Chondrocyte (in vitro differentiated cells): ENCODE results near the gene CIDEA. TPM values are rescaled to one million over a fixed set of nuclear protein-coding genes. Genes with fewer than 3 reads are reported as not detected.
A peak's percentile ranks its signal among the peaks of the same experiment; 100 is the strongest.

Experiments
- DNase-seq: peaks from one replicate; pipeline ENCODE4 v3.0.0; 2021; ENCODE audit warnings: mixed read lengths, low spot score
- H3K27ac Mint-ChIP-seq: one replicate; pipeline ENCODE4 v1.8.0; 2021; ENCODE audit warnings: mild to moderate bottlenecking, moderate library complexity, mixed read lengths; ENCODE audit not compliant: unreplicated experiment
- H3K27me3 Mint-ChIP-seq: 2 replicates; pipeline ENCODE4 v1.8.0; 2021; ENCODE audit warnings: low read depth, mixed read lengths
- H3K36me3 Mint-ChIP-seq: 2 replicates; pipeline ENCODE4 v1.8.0; 2021; ENCODE audit warnings: low read depth, mixed read lengths
- H3K4me1 Mint-ChIP-seq: 2 replicates; pipeline ENCODE4 v1.8.0; 2021; ENCODE audit warnings: low read depth, mild to moderate bottlenecking, mixed read lengths
- H3K4me3 Mint-ChIP-seq: one replicate; pipeline ENCODE4 v1.8.0; 2021; ENCODE audit warnings: mild to moderate bottlenecking, moderate library complexity, mixed read lengths; ENCODE audit not compliant: unreplicated experiment
- H3K9me3 Mint-ChIP-seq: 2 replicates; pipeline ENCODE4 v1.8.0; 2021; ENCODE audit warnings: low read depth, mixed read lengths
- total RNA-seq: library from RNA; stranded (reverse); gene quantifications from 3 replicates; pipeline ENCODE4 v1.2.1, GENCODE V29; 2021
- TF ChIP-seq, protein P1 (sequence below): fragments of 200-600 bp; sonication (generic); IDR thresholded peaks from 2 replicates; pipeline ENCODE4 v1.5.0; 2021; ENCODE audit warnings: antibody characterized with exemption, mild to moderate bottlenecking, moderate library complexity

The CIDEA gene
- total RNA-seq, 1 donor from 2014 or later = not detected

DNA sequence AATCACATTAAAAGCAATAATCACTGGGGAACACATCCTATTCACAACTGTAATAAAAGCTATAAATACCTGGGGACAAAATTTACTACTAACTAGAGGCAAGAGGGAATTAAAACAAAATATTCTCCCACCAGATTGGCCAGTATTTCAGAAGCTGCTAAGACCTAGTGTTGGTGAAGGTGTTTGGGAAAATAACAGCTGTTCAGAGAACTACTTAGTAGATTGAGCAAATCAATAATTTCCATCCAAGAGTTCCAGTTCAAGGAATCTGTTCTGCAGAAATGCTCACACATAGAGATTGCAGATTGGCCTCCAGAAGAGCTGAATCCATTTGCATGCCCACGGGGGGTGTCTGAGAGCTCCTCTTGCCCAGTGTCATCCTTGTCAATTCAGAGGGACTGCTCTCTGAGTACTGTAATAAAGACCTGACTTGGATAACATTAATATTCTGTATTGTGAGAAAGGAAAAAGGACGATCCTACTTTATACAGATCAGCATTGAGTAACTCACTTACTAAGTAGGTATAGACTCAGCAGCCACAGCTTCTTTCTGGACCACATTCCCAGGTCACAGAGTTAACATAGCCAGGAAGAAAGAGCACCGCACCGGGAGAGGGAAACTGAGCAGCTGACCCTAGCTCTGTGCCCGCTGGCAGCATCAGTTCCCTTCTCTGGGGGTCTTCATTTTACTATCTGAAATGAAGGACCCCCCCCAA is 59.5 kb downstream of the CIDEA start:
- Mint-ChIP-seq H3K36me3 (peaks cover 46% of the 10 kb centered on the region), H3K9me3 (peaks cover 3% of the 10 kb centered on the region), H3K27ac (peak overlapping the region; percentile 69), H3K4me3 (no peak overlapping the region), H3K4me1 (peaks cover 79% of the 10 kb centered on the region), H3K27me3 (no peaks in the 10 kb centered on the region)
- no peak for DNase-seq
- TF ChIP-seq, protein P1, sequence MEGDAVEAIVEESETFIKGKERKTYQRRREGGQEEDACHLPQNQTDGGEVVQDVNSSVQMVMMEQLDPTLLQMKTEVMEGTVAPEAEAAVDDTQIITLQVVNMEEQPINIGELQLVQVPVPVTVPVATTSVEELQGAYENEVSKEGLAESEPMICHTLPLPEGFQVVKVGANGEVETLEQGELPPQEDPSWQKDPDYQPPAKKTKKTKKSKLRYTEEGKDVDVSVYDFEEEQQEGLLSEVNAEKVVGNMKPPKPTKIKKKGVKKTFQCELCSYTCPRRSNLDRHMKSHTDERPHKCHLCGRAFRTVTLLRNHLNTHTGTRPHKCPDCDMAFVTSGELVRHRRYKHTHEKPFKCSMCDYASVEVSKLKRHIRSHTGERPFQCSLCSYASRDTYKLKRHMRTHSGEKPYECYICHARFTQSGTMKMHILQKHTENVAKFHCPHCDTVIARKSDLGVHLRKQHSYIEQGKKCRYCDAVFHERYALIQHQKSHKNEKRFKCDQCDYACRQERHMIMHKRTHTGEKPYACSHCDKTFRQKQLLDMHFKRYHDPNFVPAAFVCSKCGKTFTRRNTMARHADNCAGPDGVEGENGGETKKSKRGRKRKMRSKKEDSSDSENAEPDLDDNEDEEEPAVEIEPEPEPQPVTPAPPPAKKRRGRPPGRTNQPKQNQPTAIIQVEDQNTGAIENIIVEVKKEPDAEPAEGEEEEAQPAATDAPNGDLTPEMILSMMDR = no peak

DNA sequence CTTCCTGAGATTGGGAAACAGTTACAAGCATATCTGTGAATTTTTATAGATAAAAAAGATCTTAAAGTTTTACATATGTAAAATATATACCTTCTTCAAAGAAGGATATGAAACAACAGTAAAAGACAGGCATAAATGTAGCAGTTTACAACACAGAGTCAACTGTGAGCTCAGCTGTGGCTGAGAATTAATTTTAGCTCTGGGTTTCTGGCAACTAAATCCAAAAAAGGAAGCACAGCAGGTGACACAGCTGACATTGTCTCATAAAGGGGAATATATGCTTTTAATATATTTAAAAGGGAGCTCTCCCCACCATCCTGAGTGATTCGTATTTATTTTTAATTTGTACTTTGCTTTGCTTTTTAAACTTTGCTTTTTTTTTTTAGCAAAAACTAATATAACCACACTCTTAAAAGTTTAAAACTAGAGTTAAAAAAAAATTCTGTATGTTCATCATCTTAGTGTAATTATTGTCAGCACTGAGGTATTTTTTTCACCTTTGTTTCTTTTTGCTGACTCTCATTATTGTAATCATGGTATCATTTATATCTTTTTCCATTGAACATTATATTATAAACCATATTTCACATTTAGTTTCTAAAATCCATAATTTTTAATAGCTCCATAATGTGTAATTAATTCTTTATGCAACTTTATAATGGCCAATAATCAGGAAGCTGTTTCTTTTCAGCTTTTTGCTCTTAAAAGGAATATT is 60.6 kb downstream of the CIDEA start:
- Mint-ChIP-seq H3K27me3 (no peaks in the 10 kb centered on the region), H3K9me3 (peaks cover 3% of the 10 kb centered on the region), H3K27ac (peak overlapping the region; percentile 76), H3K36me3 (peaks cover 44% of the 10 kb centered on the region), H3K4me1 (peaks cover 75% of the 10 kb centered on the region), H3K4me3 (no peak overlapping the region)
- no peak for DNase-seq
- TF ChIP-seq, protein P1 = no peak

DNA sequence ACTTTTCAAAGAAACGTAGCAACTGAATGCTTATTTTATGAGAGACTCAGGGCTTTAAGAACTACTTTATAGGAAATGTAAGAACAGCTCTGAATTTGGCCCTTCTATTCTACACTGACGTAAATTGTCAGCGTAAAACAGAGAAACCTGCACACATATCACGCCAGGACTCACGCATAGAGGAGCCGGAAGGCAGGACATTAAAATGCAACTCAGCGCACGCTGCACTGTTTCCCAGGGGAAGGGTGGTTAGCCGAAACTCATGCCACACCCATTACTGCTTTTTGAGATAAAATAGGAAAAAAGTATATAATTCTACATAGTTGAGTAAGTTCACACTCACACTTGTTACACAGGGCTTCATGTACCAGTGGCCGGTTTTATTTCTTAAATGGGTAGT is 61.3 kb downstream of the CIDEA start:
- H3K4me1 Mint-ChIP-seq = peaks cover 70% of the 10 kb centered on the region
- H3K9me3 Mint-ChIP-seq = peaks cover 3% of the 10 kb centered on the region
- no peak overlapping the region for H3K4me3 Mint-ChIP-seq
- DNase-seq = no peak
- TF ChIP-seq, protein P1 = no peak
- peaks cover 43% of the 10 kb centered on the region for H3K36me3 Mint-ChIP-seq
- H3K27me3 Mint-ChIP-seq = no peaks in the 10 kb centered on the region
- H3K27ac Mint-ChIP-seq = peak overlapping the region; percentile 54

DNA sequence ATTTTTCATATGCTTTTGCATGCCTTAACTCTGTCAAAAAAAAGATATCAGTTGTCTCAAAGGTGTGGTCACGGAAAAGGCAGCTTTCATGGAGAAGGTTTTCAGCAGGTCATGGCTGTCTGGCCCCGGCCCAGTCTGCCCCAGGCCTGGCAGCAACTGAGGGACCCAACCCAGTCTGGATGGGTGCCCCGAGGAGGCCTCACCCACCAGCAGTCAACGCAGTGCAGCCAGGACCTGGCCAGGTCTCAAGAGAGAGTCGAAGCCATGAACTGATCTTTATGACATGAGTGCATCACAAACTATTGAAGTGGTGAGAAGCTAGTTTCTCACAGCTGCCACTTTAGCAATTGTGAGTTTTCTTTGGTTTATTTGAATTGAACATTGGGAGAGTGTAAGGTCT is 61.8 kb downstream of the CIDEA start:
- Mint-ChIP-seq H3K4me3 (no peak overlapping the region), H3K27me3 (no peaks in the 10 kb centered on the region), H3K9me3 (peaks cover 3% of the 10 kb centered on the region), H3K4me1 (peaks cover 69% of the 10 kb centered on the region), H3K27ac (peak overlapping the region; percentile 71), H3K36me3 (peaks cover 41% of the 10 kb centered on the region)
- DNase-seq = no peak
- TF ChIP-seq, protein P1 = no peak

DNA sequence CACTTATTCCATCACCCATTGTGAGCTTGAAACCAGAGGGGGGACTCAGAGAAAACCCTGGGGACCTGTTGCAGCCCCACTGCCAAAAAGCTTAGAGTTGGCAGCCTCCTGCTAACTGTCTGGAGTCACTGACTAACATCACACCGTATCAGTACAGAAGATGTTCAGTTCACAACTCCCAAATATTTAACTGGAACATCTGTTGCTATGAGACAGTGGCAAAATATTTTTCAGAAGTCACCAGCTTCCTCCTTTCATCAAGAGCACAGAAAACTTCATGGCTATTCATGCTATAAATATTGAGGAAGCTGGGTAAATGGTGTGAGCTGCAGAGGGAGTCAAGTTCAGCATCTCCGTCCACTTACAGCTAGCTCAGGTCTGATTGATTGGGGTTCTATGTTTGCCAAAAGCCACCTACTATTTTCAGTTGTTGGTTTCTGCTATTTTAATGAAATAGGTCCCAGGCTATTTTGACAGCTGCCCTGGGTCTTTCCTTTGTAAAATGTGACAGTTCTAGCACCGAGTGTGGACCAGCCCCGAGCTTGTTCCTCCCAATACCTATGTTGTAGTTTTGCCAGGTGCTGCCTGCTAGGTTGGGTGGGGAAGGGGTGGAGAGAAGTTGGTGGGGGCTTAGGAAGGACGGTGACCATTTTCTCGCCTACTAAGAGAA is 63.6 kb downstream of the CIDEA start:
- no peak for DNase-seq
- Mint-ChIP-seq H3K27me3 (no peaks in the 10 kb centered on the region), H3K4me1 (peaks cover 67% of the 10 kb centered on the region), H3K36me3 (peaks cover 37% of the 10 kb centered on the region), H3K27ac (peak overlapping the region; percentile 74), H3K4me3 (no peak overlapping the region), H3K9me3 (no peaks in the 10 kb centered on the region)
- TF ChIP-seq, protein P1 = no peak
